SK-N-MC (cell line): ENCODE results near the gene CELSR1.

Source experiments
- EZH2 ChIP-seq: fragments of 200-600 bp; sonication (generic); IDR thresholded peaks from one replicate; pipeline ENCODE4 v1.6.1; 2017; ENCODE audit warnings: antibody characterized with exemption
- FOXP2 ChIP-seq: optimal IDR thresholded peaks from 2 replicates; pipeline ENCODE3; 2011; ENCODE audit warnings: mild to moderate bottlenecking, moderate library complexity; ENCODE audit not compliant: insufficient read depth; ENCODE audit errors: extremely low read length, control extremely low read depth
- POLR2AphosphoS5 ChIP-seq: IDR thresholded peaks from 2 replicates; pipeline ENCODE4 v1.6.1; 2012; ENCODE audit warnings: mild to moderate bottlenecking, low read depth, low read length, borderline replicate concordance

GRCh38 chr22:46553189-46553588 lies 15.8 kb upstream of the CELSR1 start:
- no peak for TF ChIP-seq EZH2
- no peak for TF ChIP-seq POLR2AphosphoS5
- TF ChIP-seq FOXP2, result no peak
